ENCODE results near the gene OR4M2. TPM values are rescaled to one million over a fixed set of nuclear protein-coding genes. Genes with fewer than 3 reads are reported as not detected.
A peak's percentile ranks its signal among the peaks of the same experiment; 100 is the strongest.
"Not testable (repeated sequence)": the region's sequence is repeated elsewhere in the genome, so short reads cannot be mapped to it uniquely, and the experiment has no call there.

The OR4M2 gene
- total and polyA plus RNA-seq, 9 of the 15 experiments (the other 6 are each of a cell fraction or from before 2014, with no cell fraction given) = not detected

- BruUV-seq (replicated peaks); intact Hi-C loops (cut with micrococcal nuclease); POLR2A ChIA-PET: not testable (repeated sequence)
Measured at GRCh38 chr15:22122033-22122432, 41.7 kb downstream of the OR4M2 start.

More at GRCh38 chr15:22122033-22122432, 41.7 kb downstream of the OR4M2 start:
- H3K9ac ChIP-seq (ENCODE audit: insufficient read depth in 1 of 2, low read depth in 2 of 2, low read length in 2 of 2); ATAC-seq; in situ Hi-C loops (cut with MboI); H4K20me1 ChIP-seq (replicated peaks; ENCODE audit: control insufficient read depth, insufficient read depth, low read length); H3K36me3 ChIP-seq (ENCODE audit: control insufficient read depth, insufficient read depth, low read length); H3K27ac ChIP-seq (ENCODE audit: extremely low read depth, low read depth, low read length); H2AFZ ChIP-seq (ENCODE audit: low read depth, low read length); DNase-seq (ENCODE audit: extremely low read depth in 1 of 4, low spot score in 3 of 4); H3K4me3 ChIP-seq; H3K4me1 ChIP-seq (replicated peaks in 1 of 2; ENCODE audit: control insufficient read depth in 2 of 2, insufficient read depth in 2 of 2, low read length in 2 of 2); H3K9me1 ChIP-seq (ENCODE audit: control insufficient read depth, insufficient read depth, low read length); FAIRE-seq; H3K4me2 ChIP-seq (ENCODE audit: insufficient read depth, low read length); H3K27me3 ChIP-seq (ENCODE audit: control insufficient read depth in 2 of 2, insufficient read depth in 2 of 2, low read length in 2 of 2); H3K79me2 ChIP-seq (ENCODE audit: control insufficient read depth, insufficient read depth, low read length); H3K9me3 ChIP-seq (replicated peaks; ENCODE audit: control insufficient read depth, insufficient read depth, low read depth, low read length); CTCF ChIA-PET (ENCODE audit: low intra/inter-chr PET ratio); TF ChIP-seq ATF3 (CRISPR knock-in tag; conservative IDR thresholded peaks at IDR 0.05): not testable (repeated sequence)
- WGBS (ENCODE audit: insufficient coverage, low coverage, missing lambda C conversion rate) = 0% methylated on average over 4 of the region's 5 CpGs
- TF ChIP-seq ATF3 (IDR thresholded peaks at IDR 0.05) = peak; percentile 36; the same call in 1 of the 2 replicates
- TF ChIP-seq JUND (IDR thresholded peaks at IDR 0.05; ENCODE audit: borderline replicate concordance, low read depth, low read length) = 0 out of 2 replicates have a peak, but pooled peaks have one; percentile 17
- peak; percentile 29; the same call in 1 of the 3 replicates for TF ChIP-seq JUND (tag; IDR thresholded peaks at IDR 0.05; ENCODE audit: borderline replicate concordance, low read depth, low read length)

Other genes with a start within 250 kb of the OR4M2 start
- gene POTEB, start 202.8 kb upstream of the OR4M2 start, total RNA-seq (2014; rRNA removed) = not detected in 2 replicates
- not detected in 2 replicates for gene POTEB, start 202.8 kb upstream of the OR4M2 start, total RNA-seq (2014; rRNA removed; fragmentation: Illumina TruSeq; extraction: Trizol)
- not detected in 2 replicates for gene POTEB, start 202.8 kb upstream of the OR4M2 start, total RNA-seq (2015; rRNA removed; fragmentation: Illumina TruSeq; extraction: Trizol)
- not detected in 2 replicates for gene POTEB, start 202.8 kb upstream of the OR4M2 start, total RNA-seq (2021)
- gene POTEB, start 202.8 kb upstream of the OR4M2 start, polyA plus RNA-seq (2011; rRNA removed) = not detected in 2 replicates
- gene POTEB, start 202.8 kb upstream of the OR4M2 start, polyA plus RNA-seq (2014; fragmentation: Illumina TruSeq; extraction: Trizol) = not detected in 2 replicates
- gene POTEB, start 202.8 kb upstream of the OR4M2 start, polyA plus RNA-seq (2014; fragmentation: Nextera tagmentation; extraction: Ambion mirVana) = not detected
- not detected in 2 replicates for gene POTEB, start 202.8 kb upstream of the OR4M2 start, polyA plus RNA-seq (2014; rRNA removed)